ENCODE measurements around the gene TMEM97.

TMEM97 gene

GRCh38 chr17:28274591-28275265, 44.3 kb upstream of the TMEM97 start:
- DNase-seq (ENCODE audit: low read depth, low spot score), result no peak
- CTCF ChIA-PET, result interaction anchor here (1.6 to 2.9 kb wide), 2 partner anchors 23 to 60 kb away, joined by 3 to 13 read pairs; partner anchors contain the start of genes IFT20 and TNFAIP1
- POLR2A ChIA-PET, result no interaction called here
- H3K4me3 ChIP-seq (ENCODE audit: low read depth, low read length), result no peak overlapping the region
- TF ChIP-seq CTCF (IDR thresholded peaks at IDR 0.05; ENCODE audit: insufficient read depth, low read length, missing control alignments), result no peak

- CTCF ChIA-PET, result interaction anchor here (1.1 to 1.6 kb wide), 3 partner anchors 20 to 59 kb away, joined by 3 read pairs; partner anchors contain the start of genes IFT20 and TNFAIP1
- DNase-seq (ENCODE audit: low read depth, low spot score), result no peak
- TF ChIP-seq CTCF (IDR thresholded peaks at IDR 0.05; ENCODE audit: insufficient read depth, low read length, missing control alignments), result no peak
- POLR2A ChIA-PET, result no interaction called here
- no peak overlapping the region for H3K4me3 ChIP-seq (ENCODE audit: low read depth, low read length)
Observed at GRCh38 chr17:28276011-28276410, 43.0 kb upstream of the TMEM97 start.

- no peak for TF ChIP-seq CTCF (IDR thresholded peaks at IDR 0.05; ENCODE audit: insufficient read depth, low read length, missing control alignments)
- ChIA-PET CTCF (no interaction called here), POLR2A (no interaction called here)
- DNase-seq (ENCODE audit: low read depth, low spot score), result peak; percentile 42
- no peak overlapping the region for H3K4me3 ChIP-seq (ENCODE audit: low read depth, low read length)
Observed at GRCh38 chr17:28279411-28279810, 39.6 kb upstream of the TMEM97 start.

GRCh38 chr17:28280826-28281225, 38.2 kb upstream of the TMEM97 start:
- no peak for DNase-seq (ENCODE audit: low read depth, low spot score)
- ChIA-PET CTCF (interaction anchor here (1.9 kb wide), 1 partner anchor 29 kb away, joined by 10 read pairs; no protein-coding TSS in a partner anchor), POLR2A (no interaction called here)
- H3K4me3 ChIP-seq (ENCODE audit: low read depth, low read length), result no peak overlapping the region
- TF ChIP-seq CTCF (IDR thresholded peaks at IDR 0.05; ENCODE audit: insufficient read depth, low read length, missing control alignments), result no peak

GRCh38 chr17:28282596-28282995, 36.4 kb upstream of the TMEM97 start:
- CTCF ChIA-PET, result interaction anchor here (0.6 kb wide), 1 partner anchor 43 kb away, joined by 3 read pairs; no protein-coding TSS in a partner anchor
- peak; percentile 71 for DNase-seq (ENCODE audit: low read depth, low spot score)
- no peak for TF ChIP-seq CTCF (IDR thresholded peaks at IDR 0.05; ENCODE audit: insufficient read depth, low read length, missing control alignments)

GRCh38 chr17:28285965-28286364, 33.0 kb upstream of the TMEM97 start:
- CTCF ChIA-PET, result interaction anchor here (1.3 kb wide), 1 partner anchor 8 kb away, joined by 3 read pairs; no protein-coding TSS in a partner anchor
- no peak for DNase-seq (ENCODE audit: low read depth, low spot score)
- no peak for TF ChIP-seq CTCF (IDR thresholded peaks at IDR 0.05; ENCODE audit: insufficient read depth, low read length, missing control alignments)
- no peak overlapping the region for H3K4me3 ChIP-seq (ENCODE audit: low read depth, low read length)
- POLR2A ChIA-PET, result no interaction called here

More at GRCh38 chr17:28282596-28282995, 36.4 kb upstream of the TMEM97 start:
- H3K4me3 ChIP-seq (ENCODE audit: low read depth, low read length), result no peak overlapping the region
- POLR2A ChIA-PET, result no interaction called here
